ENCODE measurements around the gene CPNE7. TPM values are rescaled to one million over a fixed set of nuclear protein-coding genes. Genes with fewer than 3 reads are reported as not detected.

Gene CPNE7
- total and polyA plus RNA-seq, 9 of the 15 experiments (the other 6 are each of a cell fraction or from before 2014, with no cell fraction given): 0.30 to 73.4 (median 32.7) TPM

DNA sequence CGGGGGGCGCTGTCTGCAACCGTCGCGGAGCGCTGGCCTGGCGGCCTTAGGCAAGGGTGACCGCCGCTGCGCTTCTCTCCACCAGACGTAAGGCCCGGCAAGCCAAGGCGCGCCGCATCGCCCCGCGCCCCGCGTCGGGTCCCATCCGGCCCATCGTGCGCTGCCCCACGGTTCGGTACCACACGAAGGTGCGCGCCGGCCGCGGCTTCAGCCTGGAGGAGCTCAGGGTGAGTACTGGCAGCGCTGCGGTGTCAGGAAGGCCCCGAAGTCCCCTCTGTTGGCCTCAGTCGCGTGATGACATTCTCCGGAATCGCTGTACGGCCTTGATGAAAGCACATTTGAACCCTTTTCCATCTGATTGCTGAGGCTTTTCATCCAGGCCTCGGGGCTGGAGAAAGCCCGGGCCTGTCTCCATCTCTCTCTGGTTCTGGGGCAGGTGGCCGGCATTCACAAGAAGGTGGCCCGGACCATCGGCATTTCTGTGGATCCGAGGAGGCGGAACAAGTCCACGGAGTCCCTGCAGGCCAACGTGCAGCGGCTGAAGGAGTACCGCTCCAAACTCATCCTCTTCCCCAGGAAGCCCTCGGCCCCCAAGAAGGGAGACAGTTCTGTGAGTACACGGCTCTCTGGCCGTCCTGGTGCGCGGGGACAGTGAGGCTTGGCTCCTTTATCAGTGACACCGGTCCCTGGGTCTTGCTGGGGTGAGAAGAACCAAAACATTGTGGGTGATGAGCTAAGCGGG, 14.2 kb upstream of the CPNE7 start (continued):
- TF ChIP-seq, protein P1, sequence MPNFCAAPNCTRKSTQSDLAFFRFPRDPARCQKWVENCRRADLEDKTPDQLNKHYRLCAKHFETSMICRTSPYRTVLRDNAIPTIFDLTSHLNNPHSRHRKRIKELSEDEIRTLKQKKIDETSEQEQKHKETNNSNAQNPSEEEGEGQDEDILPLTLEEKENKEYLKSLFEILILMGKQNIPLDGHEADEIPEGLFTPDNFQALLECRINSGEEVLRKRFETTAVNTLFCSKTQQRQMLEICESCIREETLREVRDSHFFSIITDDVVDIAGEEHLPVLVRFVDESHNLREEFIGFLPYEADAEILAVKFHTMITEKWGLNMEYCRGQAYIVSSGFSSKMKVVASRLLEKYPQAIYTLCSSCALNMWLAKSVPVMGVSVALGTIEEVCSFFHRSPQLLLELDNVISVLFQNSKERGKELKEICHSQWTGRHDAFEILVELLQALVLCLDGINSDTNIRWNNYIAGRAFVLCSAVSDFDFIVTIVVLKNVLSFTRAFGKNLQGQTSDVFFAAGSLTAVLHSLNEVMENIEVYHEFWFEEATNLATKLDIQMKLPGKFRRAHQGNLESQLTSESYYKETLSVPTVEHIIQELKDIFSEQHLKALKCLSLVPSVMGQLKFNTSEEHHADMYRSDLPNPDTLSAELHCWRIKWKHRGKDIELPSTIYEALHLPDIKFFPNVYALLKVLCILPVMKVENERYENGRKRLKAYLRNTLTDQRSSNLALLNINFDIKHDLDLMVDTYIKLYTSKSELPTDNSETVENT (CRISPR knock-in tag; IDR thresholded peaks at IDR 0.05): 0 out of 2 replicates have a peak, but pooled peaks have one; percentile 11
- TF ChIP-seq LCOR (CRISPR knock-in tag; IDR thresholded peaks at IDR 0.05) (0 out of 2 replicates have a peak, but pooled peaks have one; percentile 59), RB1 (IDR thresholded peaks at IDR 0.05; ENCODE audit: low read depth) (no peak), TAF1 (IDR thresholded peaks at IDR 0.05; ENCODE audit: control insufficient read depth, extremely low read depth, insufficient read depth, low read length, severe bottlenecking) (peak; percentile 11), CEBPG (CRISPR knock-in tag; IDR thresholded peaks at IDR 0.05) (0 out of 2 replicates have a peak, but pooled peaks have one; percentile 6), CEBPG (tag; conservative IDR thresholded peaks at IDR 0.05 in 1 of 2, IDR thresholded peaks at IDR 0.05 in 1 of 2) (no peak), KDM4B (IDR thresholded peaks at IDR 0.05; ENCODE audit: borderline replicate concordance in 2 of 2, low read depth in 1 of 2) (no peak), XRCC3 (IDR thresholded peaks at IDR 0.05) (no peak), MEIS2 (IDR thresholded peaks at IDR 0.05; ENCODE audit: partially characterized antibody) (no peak), CBFA2T2 (conservative IDR thresholded peaks at IDR 0.05) (no peak), RUNX1 (IDR thresholded peaks at IDR 0.05; ENCODE audit: low read depth) (no peak), ZBTB8A (IDR thresholded peaks at IDR 0.05; ENCODE audit: partially characterized antibody) (no peak), CTBP1 (IDR thresholded peaks at IDR 0.05; ENCODE audit: borderline replicate concordance) (no peak), ESRRB (CRISPR knock-in tag; IDR thresholded peaks at IDR 0.05; ENCODE audit: borderline replicate concordance) (no peak), KAT7 (CRISPR knock-in tag; IDR thresholded peaks at IDR 0.05; ENCODE audit: borderline replicate concordance) (0 out of 2 replicates have a peak, but pooled peaks have one; percentile 53), ZSCAN32 (CRISPR knock-in tag; IDR thresholded peaks at IDR 0.05) (no peak), CHD1 (IDR thresholded peaks at IDR 0.05; ENCODE audit: low read length) (peak; percentile 93), PRPF4 (IDR thresholded peaks at IDR 0.05; ENCODE audit: insufficient read depth, low read depth, low read length, poor library complexity, severe bottlenecking) (no peak), MEF2D (tag; conservative IDR thresholded peaks at IDR 0.05; ENCODE audit: low read depth) (no peak), CCAR2 (IDR thresholded peaks at IDR 0.05; ENCODE audit: low read depth, low read length) (no peak)
- TF ChIP-seq, protein P2, sequence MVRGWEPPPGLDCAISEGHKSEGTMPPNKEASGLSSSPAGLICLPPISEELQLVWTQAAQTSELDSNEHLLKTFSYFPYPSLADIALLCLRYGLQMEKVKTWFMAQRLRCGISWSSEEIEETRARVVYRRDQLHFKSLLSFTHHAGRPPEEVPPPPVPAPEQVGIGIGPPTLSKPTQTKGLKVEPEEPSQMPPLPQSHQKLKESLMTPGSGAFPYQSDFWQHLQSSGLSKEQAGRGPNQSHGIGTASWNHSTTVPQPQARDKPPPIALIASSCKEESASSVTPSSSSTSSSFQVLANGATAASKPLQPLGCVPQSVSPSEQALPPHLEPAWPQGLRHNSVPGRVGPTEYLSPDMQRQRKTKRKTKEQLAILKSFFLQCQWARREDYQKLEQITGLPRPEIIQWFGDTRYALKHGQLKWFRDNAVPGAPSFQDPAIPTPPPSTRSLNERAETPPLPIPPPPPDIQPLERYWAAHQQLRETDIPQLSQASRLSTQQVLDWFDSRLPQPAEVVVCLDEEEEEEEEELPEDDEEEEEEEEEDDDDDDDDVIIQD (CRISPR knock-in tag; IDR thresholded peaks at IDR 0.05): no peak
- TF ChIP-seq, protein P3, sequence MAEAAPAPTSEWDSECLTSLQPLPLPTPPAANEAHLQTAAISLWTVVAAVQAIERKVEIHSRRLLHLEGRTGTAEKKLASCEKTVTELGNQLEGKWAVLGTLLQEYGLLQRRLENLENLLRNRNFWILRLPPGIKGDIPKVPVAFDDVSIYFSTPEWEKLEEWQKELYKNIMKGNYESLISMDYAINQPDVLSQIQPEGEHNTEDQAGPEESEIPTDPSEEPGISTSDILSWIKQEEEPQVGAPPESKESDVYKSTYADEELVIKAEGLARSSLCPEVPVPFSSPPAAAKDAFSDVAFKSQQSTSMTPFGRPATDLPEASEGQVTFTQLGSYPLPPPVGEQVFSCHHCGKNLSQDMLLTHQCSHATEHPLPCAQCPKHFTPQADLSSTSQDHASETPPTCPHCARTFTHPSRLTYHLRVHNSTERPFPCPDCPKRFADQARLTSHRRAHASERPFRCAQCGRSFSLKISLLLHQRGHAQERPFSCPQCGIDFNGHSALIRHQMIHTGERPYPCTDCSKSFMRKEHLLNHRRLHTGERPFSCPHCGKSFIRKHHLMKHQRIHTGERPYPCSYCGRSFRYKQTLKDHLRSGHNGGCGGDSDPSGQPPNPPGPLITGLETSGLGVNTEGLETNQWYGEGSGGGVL (CRISPR knock-in tag; IDR thresholded peaks at IDR 0.05): no peak

Measured in K562 (cell line).